MG63 (cell line): ENCODE data around the gene EIF4B. TPM values are rescaled to one million over a fixed set of nuclear protein-coding genes. Genes with fewer than 3 reads are reported as not detected.

Experiments used
- DNase-seq: peaks from one replicate; pipeline ENCODE4 v3.0.0-alpha.2; 2020
- H3K27me3 ChIP-seq: fragments of 250-450 bp; sonication (Bioruptor Pico); 2 replicates; pipeline ENCODE4 v1.5.1; 2020; ENCODE audit warnings: mild to moderate bottlenecking, moderate library complexity
- H3K36me3 ChIP-seq: fragments of 250-450 bp; sonication (Bioruptor Pico); 2 replicates; pipeline ENCODE4 v1.5.1; 2020; ENCODE audit warnings: mild to moderate bottlenecking, moderate library complexity
- H3K4me3 ChIP-seq: fragments of 250-450 bp; sonication (Bioruptor Pico); 2 replicates; pipeline ENCODE4 v1.5.1; 2020; ENCODE audit warnings: mild to moderate bottlenecking, moderate library complexity
- H3K9me3 ChIP-seq: fragments of 250-450 bp; sonication (Bioruptor Pico); 2 replicates; pipeline ENCODE4 v1.5.1; 2020; ENCODE audit warnings: mild to moderate bottlenecking, moderate library complexity
- total RNA-seq: library from RNA; depleted of rRNA; stranded (reverse); fragments of >200 nt; shearing (Covaris generic); gene quantifications from 2 replicates; pipeline ENCODE4 v1.2.3, GENCODE V29; 2014; ENCODE audit warnings: low replicate concordance

Gene EIF4B
- total RNA-seq, 1 experiment from 2014 or later, result 684 TPM

DNA sequence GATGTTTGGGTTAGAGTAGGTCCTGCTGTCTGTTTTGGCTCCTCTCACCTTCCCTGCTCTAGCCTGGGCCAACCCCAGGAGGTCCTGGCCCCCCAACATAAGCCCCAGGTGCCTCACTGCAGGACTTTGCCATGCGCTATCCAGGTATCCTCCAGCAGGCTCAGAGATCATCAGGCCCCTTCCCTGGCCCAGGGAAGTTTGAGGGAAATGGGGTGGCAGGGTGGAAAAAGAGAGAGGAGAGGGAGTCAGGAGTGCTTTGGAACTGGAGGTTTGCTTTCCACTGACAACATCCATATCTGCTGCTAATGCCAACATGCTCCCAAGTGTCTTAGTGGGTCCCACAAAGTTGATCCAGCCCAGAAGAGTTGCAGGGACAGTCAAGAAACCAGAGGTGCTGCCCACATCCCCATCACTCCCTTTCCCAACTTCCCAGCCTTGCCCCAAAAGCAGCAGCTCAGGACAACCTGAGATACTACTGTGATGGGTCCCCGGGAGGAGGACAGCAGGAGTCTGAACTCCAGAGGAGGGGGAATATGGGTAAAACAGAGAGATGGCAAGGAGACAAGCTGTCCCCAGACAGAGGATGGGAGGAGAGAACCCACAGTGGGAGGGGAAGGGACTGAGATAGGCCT is 44.3 kb downstream of the EIF4B start:
- DNase-seq, result no peak
- Histone ChIP-seq H3K36me3 (peaks cover 24% of the 10 kb centered on the region), H3K27me3 (no peaks in the 10 kb centered on the region), H3K9me3 (no peaks in the 10 kb centered on the region), H3K4me3 (peak overlapping the region; percentile 66)

DNA sequence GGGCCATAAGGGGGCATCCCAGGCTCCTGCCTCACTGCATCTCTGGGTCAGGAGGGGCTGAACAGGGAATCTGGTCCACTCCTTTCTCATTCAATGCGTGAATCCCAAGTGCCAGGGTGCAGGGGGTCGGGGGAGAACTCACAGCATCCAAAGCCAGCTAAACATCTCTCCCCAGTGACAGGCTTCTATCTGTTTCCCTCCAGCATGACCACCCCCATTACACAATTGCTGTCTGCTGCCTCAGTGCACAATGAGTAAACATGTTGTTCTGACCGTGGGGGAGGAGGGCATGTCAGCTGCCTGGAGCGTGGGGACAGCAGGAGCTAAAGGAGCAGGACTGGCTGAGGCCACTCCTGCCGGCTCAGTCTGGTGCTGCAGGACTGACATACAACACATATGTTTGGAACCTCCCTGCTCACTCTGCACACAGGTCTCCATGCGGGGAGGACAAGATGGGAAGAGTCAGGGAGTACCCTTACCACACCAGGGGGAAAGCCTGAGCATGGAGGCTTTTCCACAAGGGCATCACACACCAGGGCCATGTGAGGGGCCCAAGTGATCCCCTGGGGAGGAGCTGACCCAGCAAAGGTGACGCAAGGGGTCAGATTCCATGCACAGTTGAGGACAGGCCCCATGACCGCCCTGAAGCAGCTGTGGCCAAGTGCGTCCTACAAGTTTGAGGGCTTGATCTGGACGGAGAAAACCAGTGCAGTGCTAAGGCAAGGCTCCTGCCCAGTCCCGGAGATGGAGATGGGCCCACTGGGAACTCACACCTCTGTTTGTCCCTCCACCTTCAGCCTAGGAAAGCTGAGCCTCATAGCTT is 45.0 kb downstream of the EIF4B start:
- Histone ChIP-seq H3K36me3 (peaks cover 27% of the 10 kb centered on the region), H3K27me3 (no peaks in the 10 kb centered on the region), H3K4me3 (peak overlapping the region; percentile 66), H3K9me3 (no peaks in the 10 kb centered on the region)
- DNase-seq, result peak; percentile 38

DNA sequence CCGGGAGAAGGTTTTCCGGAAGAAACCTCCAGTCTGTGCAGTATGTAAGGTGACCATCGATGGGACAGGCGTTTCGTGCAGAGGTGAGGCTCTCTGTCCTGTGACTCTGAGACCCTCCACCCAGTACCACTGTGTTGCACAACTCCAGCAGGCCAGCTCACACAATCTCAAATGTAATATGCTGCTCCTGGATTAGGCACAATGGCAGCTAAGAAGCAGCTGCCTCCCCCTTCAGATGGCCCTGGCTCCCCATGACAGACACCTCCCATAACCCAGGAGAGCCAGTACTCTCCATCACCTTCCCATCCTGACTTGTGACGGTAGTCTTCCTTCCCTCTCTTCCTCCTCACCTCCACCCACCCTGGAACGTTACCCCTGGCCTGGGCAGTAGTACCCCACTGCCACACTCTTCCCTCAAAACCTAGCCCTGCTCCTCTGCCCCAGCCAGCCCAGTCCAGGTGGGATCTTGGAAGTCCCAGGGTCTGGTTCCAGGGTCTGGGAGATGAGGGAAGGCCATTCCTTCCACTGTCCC is 45.7 kb downstream of the EIF4B start:
- peaks cover 34% of the 10 kb centered on the region for H3K36me3 ChIP-seq
- no peaks in the 10 kb centered on the region for H3K9me3 ChIP-seq
- H3K27me3 ChIP-seq, result no peaks in the 10 kb centered on the region
- no peak for DNase-seq
- H3K4me3 ChIP-seq, result no peak overlapping the region

DNA sequence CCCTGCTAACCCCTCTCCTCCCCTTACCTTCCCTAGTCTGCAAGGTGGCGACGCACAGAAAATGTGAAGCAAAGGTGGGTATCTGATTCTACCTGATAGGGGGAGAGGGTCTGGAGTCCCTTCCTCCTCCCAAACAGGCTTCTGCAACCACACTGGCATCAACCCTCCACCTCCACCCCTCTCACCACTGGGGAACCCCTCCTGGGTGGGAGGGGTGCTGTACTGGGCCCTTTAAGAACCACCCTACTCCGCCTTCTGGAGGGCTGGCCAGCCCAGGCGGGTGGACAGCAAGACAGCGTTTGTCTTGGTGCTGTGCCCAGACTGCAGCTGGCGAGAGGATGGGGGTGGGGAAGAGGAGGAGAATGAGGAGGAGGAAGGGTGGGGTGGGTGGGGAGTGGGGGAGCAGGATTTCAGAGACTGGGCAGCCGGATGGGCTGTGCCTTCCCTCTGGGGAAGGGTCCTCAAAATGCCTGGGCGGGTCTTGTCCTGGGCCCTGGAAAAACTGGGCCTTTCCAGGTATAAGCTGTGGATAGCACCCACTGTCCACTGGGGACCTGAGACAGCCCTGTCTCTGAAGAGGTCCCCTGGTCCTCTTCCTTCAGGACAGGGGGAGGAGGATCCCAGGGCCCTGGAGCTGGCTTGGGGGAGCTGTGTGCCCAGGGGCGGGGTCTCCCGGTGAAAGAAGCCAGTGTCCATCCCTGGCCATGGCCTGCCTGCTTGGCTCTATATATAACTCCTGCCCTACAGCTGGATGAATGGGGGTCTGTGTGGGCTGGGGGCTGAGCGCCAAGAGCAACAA is 46.4 kb downstream of the EIF4B start:
- Histone ChIP-seq H3K27me3 (no peaks in the 10 kb centered on the region), H3K36me3 (peaks cover 35% of the 10 kb centered on the region), H3K4me3 (no peak overlapping the region), H3K9me3 (no peaks in the 10 kb centered on the region)
- DNase-seq, result peak; percentile 85

DNA sequence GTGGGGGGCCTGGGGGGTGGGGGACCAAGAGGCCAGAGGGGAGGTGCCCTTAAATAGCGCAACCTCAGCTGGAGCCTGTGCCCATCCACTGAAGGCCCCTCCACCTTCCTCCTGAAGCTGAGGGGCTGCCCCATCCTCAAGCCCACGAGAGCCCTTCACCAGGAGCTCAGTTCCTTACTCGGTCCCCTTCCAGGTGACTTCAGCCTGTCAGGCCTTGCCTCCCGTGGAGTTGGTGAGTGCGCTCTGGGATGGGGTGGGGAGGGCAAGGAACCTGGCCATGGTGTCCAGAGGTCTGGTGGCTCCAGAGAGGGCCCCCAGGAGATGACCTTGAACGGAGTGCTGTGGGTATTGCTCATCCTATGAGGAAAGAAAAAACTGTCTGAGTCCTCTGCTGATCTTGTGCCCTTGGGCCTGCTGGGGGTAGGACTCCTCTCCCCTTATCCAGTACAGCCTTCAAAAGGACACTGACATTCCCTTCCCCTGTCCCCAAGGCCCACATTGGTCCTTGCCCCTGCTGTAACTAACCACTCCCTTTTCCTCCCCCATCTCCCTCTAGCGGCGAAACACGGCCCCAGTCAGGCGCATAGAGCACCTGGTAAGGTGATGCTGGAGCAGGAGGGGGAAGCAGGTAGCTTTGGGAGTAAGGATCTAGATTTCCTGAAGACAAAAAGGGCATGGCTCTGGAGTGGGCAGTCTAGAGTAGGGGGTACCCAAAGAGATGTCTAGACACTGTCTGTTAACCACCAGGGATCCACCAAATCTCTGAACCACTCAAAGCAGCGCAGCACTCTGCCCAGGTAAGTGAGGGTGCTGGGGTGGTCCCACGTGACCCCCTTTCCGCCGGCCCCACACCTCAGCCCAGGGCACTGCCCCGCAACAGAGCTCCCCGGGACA is 47.2 kb downstream of the EIF4B start:
- Histone ChIP-seq H3K4me3 (no peak overlapping the region), H3K36me3 (peaks cover 38% of the 10 kb centered on the region), H3K27me3 (no peaks in the 10 kb centered on the region), H3K9me3 (no peaks in the 10 kb centered on the region)
- no peak for DNase-seq

DNA sequence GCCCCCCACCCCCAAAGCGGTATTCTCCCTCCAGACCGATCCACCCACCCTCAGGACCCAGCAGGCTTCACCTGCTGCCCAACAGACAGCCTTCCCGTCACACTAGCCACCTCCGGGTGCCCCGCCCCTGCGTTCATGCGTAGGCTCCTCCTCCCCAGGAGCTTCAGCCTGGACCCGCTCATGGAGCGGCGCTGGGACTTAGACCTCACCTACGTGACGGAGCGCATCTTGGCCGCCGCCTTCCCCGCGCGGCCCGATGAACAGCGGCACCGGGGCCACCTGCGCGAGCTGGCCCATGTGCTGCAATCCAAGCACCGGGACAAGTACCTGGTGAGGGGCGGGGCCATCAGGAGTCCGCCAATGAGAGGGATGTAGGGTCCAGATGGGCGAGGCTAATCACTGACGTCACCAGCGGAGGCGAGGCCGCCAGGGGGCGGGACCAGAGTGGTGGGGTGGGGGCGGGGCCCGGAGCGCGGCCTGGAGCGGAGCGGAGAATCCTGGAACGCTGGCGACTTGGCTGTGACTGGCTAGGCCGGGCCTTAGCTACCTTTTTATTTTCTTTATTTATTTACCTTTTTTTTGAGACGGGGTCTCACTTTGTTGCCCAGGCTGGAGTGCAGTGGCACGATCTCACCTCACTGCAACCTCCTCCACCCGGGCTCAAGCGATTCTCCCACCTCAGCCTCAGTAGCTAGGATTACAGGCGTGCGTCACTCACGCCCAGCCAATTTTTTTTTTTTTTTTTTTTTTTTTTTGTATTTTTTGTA is 48.0 kb downstream of the EIF4B start:
- Histone ChIP-seq H3K36me3 (peaks cover 38% of the 10 kb centered on the region), H3K9me3 (no peaks in the 10 kb centered on the region)
- no peak for DNase-seq

DNA sequence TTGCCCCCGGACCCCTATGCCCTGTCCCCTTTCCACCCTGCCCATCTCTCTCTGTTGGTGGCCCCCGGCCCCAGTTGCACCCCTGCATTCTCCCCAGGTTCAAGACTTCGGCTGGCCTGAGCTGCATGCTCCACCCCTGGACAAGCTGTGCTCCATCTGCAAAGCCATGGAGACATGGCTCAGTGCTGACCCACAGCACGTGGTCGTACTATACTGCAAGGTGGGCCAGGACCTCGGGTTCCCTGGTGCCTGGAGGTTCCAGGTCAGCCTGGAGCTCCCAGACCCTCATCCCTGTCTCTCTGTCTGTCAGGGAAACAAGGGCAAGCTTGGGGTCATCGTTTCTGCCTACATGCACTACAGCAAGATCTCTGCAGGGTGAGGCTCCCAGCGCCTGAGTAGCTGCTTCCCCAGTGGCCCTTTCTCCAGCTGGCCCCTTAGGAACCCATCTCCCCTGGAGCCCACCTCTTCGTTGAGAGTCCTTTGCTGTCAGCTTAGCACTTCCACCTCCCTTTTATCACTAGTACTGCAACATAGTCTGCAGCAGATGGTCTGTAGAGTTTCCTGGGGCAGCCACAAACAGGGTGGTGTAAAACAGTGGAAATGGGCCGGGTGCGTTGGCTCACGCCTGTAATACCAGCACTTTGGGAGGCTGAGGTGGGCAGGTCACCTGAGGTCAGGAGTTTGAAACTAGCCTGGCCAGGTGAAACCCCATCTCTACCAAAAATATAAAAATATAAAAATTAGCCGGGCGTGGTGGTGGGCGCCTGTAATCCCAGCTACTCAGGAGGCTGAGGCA is 49.4 kb downstream of the EIF4B start:
- Histone ChIP-seq H3K4me3 (no peak overlapping the region), H3K9me3 (no peaks in the 10 kb centered on the region), H3K27me3 (no peaks in the 10 kb centered on the region), H3K36me3 (peaks cover 40% of the 10 kb centered on the region)
- DNase-seq, result no peak

More for the DNA sequence above, 48.0 kb downstream of the EIF4B start:
- no peaks in the 10 kb centered on the region for H3K27me3 ChIP-seq
- no peak overlapping the region for H3K4me3 ChIP-seq

DNA sequence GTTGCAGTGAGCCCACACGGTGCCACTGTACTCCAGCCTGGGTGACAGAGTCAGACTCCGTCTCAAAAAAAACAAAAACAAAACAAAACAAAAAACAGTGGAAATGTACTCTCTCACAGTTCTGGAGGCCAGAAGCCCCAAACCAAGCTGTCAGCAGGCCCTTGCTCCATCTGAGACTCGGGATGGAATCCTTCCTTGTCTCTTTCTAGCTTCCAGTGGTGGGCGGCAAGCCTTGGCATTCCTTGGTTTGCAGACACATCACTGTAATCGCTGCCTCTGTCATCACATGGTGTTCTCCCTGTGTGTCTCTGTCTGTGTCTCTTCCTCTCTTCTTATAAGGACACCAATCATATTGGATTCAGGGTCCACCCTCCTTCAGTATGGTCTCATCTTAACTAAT is 50.0 kb downstream of the EIF4B start:
- peaks cover 46% of the 10 kb centered on the region for H3K36me3 ChIP-seq
- H3K9me3 ChIP-seq, result no peaks in the 10 kb centered on the region
- DNase-seq, result no peak
- no peak overlapping the region for H3K4me3 ChIP-seq
- no peaks in the 10 kb centered on the region for H3K27me3 ChIP-seq

DNA sequence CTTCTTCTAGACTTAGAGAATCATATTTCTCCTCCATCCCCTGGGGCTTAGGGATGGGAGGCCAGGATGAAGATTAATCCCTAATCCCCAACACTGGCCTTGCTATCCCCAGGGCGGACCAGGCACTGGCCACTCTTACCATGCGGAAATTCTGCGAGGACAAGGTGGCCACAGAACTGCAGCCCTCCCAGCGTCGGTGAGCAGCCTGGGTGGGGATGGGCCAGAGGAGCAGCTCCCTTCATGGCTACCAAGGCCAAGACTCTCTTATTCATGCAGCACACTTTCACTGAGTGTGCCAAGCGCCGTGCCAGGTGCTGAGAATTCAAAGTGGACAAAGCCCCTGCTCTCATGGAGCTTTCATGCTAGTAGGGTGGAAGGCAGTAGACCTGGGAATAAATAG is 50.6 kb downstream of the EIF4B start:
- Histone ChIP-seq H3K27me3 (no peaks in the 10 kb centered on the region), H3K9me3 (no peaks in the 10 kb centered on the region), H3K4me3 (no peak overlapping the region), H3K36me3 (peaks cover 43% of the 10 kb centered on the region)
- DNase-seq, result no peak

DNA sequence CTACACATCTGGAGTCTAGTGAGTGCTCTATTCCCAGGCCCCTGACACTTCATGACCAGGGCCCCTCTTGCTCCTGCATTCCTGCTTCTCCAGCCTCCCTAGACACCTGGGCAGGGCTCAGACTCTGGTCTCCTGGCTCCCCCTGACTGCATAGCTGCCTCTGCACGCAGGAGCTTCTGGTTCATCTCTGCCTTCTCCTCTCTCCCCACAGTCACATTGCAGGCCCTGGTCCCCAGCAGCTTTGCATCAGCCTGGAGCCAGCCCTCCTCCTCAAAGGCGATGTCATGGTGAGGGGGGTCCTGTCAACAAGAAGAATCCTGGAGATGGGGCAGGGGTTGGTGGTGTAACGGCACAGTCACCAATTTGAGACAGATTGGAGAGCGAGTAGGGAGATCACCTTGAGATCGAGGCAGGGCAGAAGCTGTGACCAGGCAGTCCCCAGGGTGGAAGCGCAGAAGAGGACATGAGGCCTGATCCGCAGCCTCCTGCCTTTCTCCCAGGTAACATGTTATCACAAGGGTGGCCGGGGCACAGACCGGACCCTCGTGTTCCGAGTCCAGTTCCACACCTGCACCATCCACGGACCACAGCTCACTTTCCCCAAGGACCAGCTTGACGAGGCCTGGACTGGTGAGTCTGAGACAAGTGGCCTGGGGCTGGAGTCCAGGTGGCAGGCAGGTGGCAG is 51.7 kb downstream of the EIF4B start:
- Histone ChIP-seq H3K36me3 (peaks cover 38% of the 10 kb centered on the region), H3K27me3 (no peaks in the 10 kb centered on the region), H3K4me3 (no peak overlapping the region), H3K9me3 (no peaks in the 10 kb centered on the region)
- no peak for DNase-seq

DNA sequence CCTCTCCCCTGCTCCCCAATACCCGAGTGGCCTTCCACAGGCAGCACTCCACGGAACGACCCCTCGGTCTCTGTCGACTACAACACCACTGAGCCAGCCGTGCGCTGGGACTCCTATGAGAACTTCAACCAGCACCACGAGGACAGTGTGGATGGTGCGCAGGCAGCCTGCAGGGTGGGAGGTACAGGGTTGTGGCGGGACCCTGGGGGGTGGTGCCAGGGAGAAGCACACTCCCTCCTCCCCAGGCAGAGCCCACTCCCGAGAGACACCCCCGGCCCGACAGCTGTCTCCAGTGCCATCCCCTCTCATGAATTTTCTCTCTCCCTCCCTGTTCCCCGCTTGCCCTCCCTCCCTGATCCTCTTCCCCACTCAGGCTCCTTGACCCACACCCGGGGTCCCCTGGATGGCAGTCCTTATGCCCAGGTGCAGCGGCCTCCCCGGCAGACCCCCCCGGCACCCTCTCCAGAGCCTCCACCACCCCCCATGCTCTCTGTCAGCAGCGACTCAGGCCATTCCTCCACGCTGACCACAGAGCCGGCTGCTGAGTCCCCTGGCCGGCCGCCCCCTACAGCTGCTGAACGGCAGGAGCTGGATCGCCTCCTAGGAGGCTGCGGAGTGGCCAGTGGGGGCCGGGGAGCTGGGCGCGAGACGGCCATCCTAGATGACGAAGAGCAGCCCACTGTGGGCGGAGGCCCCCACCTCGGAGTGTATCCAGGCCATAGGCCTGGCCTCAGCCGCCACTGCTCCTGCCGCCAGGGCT is 52.6 kb downstream of the EIF4B start:
- peaks cover 37% of the 10 kb centered on the region for H3K36me3 ChIP-seq
- no peak for DNase-seq
- no peaks in the 10 kb centered on the region for H3K9me3 ChIP-seq
- no peak overlapping the region for H3K4me3 ChIP-seq
- no peaks in the 10 kb centered on the region for H3K27me3 ChIP-seq

DNA sequence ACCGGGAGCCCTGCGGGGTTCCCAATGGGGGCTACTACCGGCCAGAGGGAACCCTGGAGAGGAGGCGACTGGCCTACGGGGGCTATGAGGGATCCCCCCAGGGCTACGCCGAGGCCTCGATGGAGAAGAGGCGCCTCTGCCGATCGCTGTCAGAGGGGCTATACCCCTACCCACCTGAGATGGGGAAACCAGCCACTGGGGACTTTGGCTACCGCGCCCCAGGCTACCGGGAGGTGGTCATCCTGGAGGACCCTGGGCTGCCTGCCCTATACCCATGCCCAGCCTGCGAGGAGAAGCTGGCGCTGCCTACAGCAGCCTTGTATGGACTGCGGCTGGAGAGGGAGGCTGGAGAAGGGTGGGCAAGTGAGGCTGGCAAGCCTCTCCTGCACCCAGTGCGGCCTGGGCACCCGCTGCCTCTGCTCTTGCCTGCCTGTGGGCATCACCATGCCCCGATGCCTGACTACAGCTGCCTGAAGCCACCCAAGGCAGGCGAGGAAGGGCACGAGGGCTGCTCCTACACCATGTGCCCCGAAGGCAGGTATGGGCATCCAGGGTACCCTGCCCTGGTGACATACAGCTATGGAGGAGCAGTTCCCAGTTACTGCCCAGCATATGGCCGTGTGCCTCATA is 53.3 kb downstream of the EIF4B start:
- Histone ChIP-seq H3K9me3 (no peaks in the 10 kb centered on the region), H3K36me3 (peaks cover 39% of the 10 kb centered on the region), H3K27me3 (no peaks in the 10 kb centered on the region), H3K4me3 (no peak overlapping the region)
- no peak for DNase-seq

DNA sequence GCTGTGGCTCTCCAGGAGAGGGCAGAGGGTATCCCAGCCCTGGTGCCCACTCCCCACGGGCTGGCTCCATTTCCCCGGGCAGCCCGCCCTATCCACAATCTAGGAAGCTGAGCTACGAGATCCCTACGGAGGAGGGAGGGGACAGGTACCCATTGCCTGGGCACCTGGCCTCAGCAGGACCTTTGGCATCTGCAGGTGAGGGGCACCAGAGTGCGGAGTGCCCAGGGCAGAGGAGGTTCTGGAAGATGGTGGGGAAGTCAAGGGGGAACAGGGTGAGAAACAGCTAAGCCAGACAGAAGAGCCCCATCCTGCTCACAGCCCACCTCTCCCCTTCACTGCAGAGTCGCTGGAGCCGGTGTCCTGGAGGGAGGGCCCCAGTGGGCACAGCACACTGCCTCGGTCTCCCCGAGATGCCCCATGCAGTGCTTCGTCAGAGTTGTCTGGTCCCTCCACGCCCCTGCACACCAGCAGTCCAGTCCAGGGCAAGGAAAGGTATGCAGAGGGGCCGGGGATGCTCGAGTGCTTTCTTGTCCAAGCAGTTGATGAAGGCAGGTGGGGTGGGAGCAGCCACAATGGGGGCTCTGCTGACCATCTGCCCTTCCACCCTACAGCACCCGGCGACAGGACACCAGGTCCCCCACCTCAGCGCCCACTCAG is 53.9 kb downstream of the EIF4B start:
- H3K27me3 ChIP-seq, result no peaks in the 10 kb centered on the region
- H3K36me3 ChIP-seq, result peaks cover 40% of the 10 kb centered on the region
- no peaks in the 10 kb centered on the region for H3K9me3 ChIP-seq
- no peak for DNase-seq
- H3K4me3 ChIP-seq, result no peak overlapping the region
